Keratinocyte (primary cell): ENCODE results near the gene L1CAM.

Experiments
- EZH2 ChIP-seq: IDR thresholded peaks from one replicate; pipeline ENCODE4 v1.6.1; 2012; ENCODE audit warnings: inconsistent platforms, mild to moderate bottlenecking, low read length, moderate library complexity
- TF ChIP-seq, protein P1 (sequence below), 3 experiments: IDR thresholded peaks in 1 of 3; conservative IDR thresholded peaks in 1 of 3; optimal IDR thresholded peaks in 1 of 3; 2 replicates in 2 of 3; 3 replicates in 1 of 3; pipeline versions ENCODE3 to v1.5.1; 2011; ENCODE audit warnings: low read length in 3 of 3, mild to moderate bottlenecking in 3 of 3, moderate library complexity in 2 of 3, control low read depth in 1 of 3, inconsistent platforms in 1 of 3; ENCODE audit not compliant: insufficient read depth in 2 of 3; ENCODE audit errors: extremely low read depth in 1 of 3

DNA sequence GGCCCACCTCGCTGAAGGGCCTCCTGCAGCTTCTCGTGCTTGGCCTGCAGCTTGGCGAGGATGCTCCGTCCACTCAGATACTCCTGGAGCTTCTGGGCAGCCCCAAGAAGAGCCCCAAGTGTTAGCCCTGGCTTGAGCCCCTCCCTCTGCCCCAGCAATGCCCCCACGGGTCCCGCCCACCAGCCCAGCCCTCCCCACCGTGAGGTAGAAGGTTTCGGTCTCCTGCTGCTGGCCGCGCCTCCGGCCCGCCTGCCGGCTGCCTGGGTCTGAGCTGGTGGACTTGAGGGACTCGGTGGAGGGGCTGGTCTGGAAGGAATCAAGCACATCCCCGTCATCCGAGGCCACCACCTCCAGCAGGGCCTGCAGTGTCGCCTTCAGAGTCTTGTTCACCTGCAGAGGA lies 27.2 kb upstream of the L1CAM start:
- TF ChIP-seq, protein P1, sequence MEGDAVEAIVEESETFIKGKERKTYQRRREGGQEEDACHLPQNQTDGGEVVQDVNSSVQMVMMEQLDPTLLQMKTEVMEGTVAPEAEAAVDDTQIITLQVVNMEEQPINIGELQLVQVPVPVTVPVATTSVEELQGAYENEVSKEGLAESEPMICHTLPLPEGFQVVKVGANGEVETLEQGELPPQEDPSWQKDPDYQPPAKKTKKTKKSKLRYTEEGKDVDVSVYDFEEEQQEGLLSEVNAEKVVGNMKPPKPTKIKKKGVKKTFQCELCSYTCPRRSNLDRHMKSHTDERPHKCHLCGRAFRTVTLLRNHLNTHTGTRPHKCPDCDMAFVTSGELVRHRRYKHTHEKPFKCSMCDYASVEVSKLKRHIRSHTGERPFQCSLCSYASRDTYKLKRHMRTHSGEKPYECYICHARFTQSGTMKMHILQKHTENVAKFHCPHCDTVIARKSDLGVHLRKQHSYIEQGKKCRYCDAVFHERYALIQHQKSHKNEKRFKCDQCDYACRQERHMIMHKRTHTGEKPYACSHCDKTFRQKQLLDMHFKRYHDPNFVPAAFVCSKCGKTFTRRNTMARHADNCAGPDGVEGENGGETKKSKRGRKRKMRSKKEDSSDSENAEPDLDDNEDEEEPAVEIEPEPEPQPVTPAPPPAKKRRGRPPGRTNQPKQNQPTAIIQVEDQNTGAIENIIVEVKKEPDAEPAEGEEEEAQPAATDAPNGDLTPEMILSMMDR (optimal IDR thresholded peaks at IDR 0.05 in 1 of 3, IDR thresholded peaks at IDR 0.05 in 1 of 3, conservative IDR thresholded peaks at IDR 0.05 in 1 of 3; ENCODE audit: extremely low read depth in 1 of 3, insufficient read depth in 2 of 3, low read length in 3 of 3): no peak
- no peak for TF ChIP-seq EZH2
